Pulmonary artery endothelial cell (primary cell): Measurements from ENCODE around the gene ERFL. TPM values are rescaled to one million over a fixed set of nuclear protein-coding genes. Genes with fewer than 3 reads are reported as not detected.
A peak's percentile ranks its signal among the peaks of the same experiment; 100 is the strongest.
"Not testable (repeated sequence)": the region's sequence is repeated elsewhere in the genome, so short reads cannot be mapped to it uniquely, and the experiment has no call there.

Experiments
- DNase-seq: peaks from one replicate; pipeline ENCODE4 v3.0.0-alpha.2; 2011; ENCODE audit warnings: low read depth, low spot score
- total RNA-seq: library from RNA; depleted of rRNA; stranded (reverse); fragments of >200 nt; gene quantifications from 2 replicates; pipeline ENCODE4 v1.2.3, GENCODE V29; 2014

The ERFL gene
- total RNA-seq, 1 donor from 2014 or later, result not detected

DNA sequence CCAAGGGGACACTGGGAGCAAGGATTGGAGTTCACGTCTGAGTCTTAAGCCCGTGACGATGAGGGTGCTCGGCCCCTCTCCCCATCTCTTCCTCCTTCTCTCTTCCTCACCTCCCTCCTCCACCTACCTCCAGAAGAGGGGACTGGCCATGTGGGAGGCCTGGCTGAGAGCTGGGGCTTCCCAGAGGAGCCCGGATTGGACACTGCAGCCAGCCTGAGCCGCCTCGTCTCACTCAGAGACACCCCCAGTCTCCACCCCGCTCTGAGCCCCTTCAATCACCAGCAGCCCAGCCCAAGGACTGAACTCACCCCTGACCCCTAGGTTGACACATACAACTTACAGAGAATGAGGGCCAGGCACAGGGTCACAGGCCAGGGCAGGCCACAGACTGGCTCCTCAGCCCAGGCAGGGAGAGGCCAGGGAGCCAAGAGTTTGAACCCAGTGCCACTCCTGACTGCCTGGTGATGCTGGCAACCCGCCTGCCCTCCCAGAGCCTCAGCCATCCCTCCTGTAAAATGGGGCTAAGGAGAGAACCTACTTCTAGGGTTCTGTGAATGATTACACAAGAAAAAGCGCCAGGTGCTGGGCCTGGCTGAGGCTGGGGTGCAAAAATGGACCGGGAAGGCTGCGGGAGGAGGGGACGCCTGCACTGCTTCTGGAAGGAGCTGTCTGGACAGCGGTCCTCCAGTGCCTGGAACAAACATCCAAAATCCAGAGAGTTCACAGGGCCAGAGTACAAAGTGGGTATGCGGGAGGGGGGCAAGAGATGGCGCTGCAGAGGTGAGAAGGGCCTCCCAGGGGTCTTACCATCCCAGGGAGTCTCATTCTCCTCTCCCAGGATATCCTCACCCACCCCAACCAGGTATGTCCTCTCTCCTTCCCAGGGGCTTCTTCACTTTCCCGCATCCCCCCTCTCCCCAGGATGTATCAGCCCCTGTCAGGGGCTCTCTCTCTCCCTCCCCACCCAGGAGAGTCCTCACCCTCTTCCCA lies 50.0 kb downstream of the ERFL start:
- DNase-seq, result no peak

DNA sequence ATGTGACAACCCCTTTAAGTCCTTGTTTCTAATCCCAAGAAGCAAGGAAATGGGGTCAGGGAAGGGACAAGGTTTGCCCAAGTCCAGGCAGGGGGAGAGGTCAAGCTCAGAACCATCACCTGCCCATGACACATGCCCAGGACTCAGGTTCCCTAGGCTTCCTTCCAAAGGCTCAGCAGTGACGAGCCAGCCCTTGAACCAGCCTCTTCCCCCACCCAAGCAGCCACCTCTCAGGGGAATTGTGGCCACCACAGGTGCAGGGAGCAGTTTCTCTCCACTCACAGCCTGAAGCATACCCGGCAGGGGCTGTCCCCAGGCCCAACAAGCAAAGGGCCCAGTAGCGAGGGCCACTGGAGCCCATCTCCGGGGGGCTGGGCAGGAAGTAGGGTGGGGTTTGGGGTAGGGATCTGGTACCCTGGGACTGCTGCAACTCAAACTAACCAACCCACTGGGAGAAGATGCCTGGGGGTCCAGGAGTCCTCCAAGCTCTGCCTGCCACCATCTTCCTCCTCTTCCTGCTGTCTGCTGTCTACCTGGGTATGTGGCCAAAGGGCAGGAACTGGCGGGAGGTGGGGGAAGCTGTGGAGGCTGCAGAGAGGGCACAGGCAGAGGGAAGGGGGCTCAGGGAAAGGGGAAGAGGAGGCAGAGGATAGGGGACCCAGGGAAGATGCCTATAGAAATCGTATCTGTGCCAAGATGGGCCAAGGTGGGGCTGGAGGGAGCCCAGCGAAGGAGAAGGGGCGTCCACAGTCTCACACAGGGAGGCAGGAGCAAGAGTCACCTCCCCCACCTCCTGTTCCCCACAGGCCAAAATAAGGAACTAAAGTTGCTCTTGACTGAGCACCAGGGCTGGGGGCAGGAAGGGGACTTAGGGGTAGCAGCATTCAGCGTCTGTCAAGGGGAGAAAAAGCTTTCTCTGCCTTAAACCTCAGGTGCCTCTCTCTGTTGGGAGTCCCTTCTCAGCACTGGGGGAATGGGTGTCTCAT lies 51.1 kb downstream of the ERFL start, which contains the start of gene CD79A:
Gene CD79A, plus strand, starts transcription at position 433 of the 986 bp plus-strand sequence. Its CDS starts 26 bp downstream, at position 459.
- DNase-seq, result no peak

DNA sequence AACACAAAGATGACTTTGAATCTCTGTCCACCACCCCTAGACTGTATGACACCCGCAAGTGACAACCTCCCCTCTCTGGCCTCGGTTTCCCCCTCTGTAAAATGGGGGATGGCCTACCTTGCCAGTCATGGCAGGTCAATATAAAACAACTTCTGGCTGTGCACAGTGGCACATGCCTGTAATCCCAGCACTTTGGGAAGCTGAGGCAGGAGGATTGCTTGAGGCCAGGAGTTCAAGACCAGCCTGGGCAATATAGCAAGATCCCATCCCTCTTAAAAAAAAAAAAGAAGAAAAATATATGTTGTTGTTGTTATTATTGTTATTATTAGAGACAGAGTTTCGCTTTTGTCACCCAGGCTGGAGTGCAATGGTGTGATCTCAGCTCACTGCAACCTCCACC lies 52.3 kb downstream of the ERFL start:
- DNase-seq, result not testable (repeated sequence)

DNA sequence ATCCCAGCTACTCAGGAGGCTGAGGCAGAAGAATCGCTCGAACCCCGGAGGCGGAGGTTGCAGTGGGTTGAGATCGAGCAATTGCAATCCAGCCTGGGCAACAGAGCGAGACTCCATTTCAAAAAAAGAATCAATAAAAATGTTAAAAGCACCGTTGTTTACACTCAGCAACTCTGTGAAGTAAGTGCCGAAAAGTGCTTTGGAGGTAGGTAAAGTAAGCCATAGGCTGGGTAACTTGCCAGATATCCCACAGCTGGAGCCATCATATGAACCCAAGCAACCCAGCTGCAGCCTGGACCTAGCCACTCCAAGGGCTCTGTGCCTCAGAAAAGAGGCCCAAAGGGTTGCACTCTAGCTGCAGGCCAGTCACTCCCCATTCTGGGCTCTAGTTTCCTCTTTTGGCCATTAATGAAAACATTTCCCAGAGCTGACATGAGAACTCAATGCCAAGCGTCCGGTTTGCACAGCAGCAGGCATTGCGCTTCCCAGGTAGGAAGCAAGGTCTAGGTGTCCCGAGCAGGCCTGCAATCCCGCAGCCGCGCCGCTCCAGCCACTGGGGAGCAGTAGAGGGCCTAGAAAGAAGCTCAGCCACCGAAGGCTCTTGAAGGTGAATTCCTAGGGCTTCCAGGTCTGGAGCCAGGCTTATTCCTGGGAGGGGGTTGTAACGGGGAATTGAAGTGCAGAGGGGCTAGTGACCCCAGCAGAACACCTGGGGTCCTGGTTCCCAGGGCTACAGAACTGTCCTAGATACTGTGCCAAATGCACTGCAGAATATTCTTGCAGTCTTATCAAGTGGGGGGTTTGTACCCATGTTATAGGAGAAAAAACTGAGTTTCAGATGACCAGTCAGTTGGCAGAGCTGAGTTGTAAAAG lies 55.2 kb downstream of the ERFL start:
- peak; percentile 15 for DNase-seq

DNA sequence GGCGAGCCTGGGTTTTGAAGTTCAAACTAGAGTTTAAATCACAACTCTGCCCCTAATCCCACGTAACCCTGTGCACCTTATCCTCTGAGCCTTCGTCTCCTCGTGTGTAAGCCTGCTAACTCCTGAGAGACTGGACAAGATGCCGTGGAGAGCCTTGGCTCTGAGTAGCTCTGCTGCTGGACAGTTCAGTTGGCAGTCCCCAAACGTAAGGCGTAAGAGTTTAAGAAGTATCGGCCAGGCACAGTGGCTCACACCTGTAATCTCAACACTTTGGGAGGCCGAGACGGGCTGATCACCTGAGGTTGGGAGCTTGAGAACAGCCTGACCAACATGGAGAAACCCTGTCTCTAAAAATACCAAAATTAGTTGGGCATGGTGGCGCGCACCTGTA lies 55.9 kb downstream of the ERFL start:
- DNase-seq, result no peak

DNA sequence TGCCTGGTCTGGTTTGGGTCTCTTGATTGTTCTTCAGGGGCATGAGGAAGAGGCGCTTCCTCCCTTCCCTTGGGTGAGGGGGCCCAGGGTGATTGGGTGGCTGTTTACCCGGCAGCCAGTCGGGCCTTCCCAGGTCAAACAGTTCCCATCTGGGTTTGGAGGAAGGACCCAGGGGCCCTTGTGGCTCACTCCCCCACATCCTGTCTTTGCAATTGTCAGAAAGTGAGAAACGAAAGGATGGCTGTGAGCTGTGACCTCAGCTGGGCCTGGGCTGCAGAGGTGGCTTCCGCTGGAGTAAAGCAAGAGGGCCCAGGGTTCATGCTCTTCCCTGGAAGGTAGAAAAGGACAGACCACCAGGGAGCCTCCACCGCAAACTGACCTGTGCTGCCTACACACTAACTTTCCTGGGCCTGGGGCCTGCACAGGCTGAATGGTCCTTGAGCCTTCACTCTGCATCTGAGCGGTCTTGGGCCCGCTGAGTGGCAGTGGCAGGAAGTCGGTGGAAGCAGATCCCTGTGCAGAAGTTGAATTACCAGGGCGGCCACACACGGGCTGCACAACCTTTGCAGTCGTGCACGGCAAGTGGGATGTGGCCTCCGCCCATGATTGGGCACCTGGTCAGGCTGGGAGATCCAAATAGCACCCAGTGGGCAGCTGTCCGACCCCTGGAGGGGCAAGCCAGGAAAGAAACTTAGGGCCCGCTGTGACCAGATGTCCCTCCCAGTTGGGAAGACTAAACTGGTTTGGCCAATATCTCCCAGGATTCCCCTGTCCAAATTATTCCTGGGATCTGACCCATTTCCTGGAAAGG lies 56.5 kb downstream of the ERFL start:
- DNase-seq, result no peak

DNA sequence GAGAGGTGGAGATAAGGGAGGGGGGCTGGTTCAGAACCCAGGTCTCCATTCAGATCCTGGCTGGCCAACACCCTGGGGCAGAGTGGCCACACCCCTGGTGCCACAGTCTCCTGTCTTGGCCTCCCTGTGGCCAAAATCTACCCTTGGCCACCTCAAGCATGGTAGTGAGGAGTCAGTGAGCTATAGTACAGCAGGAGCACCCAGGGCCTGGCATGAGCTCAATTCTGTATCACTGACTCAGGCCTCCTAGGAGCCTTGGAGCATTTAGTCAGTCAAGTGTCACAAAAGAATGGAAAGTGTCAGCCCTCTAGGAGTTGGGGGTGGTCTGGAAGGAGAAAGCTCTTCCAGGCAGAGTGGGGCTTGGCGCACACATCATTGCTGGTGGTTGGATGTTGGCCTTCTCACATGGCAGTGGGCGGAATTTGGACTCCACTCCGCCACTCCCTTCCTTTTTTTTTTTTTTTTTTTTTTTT lies 57.8 kb downstream of the ERFL start:
- DNase-seq, result no peak

DNA sequence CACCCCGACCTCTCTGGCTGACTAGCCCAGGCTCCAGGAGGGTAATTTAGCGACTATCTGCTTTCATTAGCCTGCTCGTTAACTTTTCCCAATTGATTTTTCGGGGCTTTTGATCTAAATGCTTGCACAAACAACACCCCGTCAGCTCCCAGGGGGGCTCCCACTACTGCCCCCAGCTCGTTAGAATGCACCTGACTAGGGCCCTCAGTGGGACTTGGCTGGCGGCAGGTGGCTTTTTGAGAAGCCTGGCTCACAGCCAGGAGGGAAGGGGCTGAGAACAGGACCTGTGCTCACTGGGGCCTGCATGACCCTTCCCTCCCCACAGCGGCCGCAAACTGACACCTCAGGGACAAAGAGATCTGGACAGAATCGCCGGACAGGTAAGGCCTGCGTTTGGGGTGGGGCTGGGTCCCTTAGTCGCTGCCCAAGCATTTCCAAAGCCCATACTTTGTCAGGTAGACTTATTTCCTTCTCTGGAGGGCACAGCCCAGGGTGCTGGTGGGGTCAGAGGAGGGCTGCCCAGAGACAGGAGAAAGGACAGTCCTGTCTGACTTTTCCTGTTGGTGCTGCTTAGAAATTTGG lies 58.8 kb downstream of the ERFL start:
- DNase-seq, result no peak

DNA sequence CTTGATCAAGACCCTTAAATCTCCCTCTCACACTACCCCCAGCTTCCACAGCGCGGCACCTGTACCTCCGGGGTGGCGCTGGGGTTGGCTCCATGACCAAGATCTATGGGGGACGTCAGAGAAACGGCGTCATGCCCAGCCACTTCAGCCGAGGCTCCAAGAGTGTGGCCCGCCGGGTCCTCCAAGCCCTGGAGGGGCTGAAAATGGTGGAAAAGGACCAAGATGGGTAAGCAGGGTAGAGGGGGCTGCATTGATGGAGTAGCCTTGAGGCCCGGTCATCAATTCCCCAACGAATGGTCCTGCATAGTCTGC lies 59.3 kb downstream of the ERFL start:
- no peak for DNase-seq

DNA sequence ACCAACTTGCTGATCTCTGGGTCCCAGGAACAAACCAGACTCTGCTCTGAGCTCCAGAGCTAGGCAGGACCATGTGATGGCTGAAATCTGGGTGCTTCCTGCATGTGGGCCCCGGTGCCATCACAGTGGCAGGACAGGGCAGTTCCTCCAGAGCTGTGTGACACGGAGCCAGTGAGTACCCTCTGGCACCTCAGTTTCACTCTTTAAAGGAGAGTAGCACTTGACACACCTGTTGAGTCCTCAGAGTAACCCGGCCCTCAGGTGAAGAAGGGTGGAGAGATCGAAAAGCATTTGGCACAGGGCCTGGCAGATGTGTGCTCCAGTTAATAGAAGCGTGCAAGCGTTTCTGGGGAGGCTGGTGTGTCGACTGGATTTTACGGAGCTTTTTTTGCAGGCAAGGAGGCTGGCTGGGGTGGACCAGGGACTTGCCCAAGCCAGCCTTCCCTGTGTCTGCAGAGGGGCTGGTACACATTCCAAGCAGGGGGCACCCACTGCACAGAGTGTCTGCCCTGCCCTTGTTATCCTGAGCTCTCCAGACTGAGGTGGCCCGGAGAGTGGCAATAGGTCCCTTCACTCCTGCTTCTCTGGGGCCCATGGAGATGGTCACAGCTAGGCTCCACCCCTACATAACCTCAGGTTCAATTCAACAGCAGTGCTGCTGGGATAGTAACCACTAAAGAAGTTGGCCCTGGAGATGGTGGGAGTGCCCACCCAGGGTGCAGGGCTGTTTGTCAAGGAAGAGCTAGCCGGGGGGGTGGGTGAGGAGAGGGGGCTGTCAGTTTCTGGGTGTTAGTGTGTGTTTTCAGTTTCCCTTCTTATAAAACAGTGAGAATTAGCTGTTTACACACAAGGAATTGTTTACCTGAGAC lies 59.9 kb downstream of the ERFL start:
- DNase-seq, result no peak

DNA sequence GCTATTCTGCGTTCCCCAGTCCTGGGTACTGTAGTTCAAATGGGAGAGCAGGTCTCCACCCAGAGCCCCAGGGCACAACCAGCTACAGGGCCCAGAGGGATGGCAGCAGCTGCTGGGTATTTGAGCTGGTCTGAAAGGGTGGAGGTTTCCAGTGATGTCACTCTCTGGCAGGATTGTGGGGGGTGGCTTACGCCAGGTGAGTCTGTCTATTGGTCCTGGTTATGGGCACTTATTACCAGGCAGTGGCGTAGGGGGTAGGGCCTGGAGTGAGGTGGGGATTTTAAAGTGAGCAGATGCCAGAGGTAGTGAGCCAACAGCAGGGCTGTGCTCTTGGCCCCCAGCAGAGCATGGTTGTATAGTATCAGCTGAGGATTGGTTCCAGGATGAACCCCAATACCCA lies 62.0 kb downstream of the ERFL start:
- no peak for DNase-seq

DNA sequence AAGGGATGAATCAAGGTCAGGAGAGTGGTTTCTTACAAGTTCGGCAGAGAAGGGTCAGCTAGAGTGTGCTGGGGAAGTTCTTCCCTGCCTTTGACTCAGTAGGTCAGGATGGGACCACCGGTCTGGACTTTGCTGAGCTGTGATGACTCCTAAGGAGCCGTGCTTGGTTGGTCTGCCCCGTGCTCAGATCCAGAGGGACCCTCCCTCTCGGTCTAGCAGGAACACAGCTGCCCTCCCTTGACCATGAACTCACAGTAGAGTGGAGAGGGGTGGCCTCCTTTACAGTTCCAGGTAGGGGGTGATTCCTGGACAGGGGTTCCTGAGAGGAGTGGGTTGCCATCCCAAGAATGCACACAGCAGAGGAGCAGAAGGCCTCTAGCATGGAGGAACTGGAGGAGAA lies 63.9 kb downstream of the ERFL start:
- no peak for DNase-seq

DNA sequence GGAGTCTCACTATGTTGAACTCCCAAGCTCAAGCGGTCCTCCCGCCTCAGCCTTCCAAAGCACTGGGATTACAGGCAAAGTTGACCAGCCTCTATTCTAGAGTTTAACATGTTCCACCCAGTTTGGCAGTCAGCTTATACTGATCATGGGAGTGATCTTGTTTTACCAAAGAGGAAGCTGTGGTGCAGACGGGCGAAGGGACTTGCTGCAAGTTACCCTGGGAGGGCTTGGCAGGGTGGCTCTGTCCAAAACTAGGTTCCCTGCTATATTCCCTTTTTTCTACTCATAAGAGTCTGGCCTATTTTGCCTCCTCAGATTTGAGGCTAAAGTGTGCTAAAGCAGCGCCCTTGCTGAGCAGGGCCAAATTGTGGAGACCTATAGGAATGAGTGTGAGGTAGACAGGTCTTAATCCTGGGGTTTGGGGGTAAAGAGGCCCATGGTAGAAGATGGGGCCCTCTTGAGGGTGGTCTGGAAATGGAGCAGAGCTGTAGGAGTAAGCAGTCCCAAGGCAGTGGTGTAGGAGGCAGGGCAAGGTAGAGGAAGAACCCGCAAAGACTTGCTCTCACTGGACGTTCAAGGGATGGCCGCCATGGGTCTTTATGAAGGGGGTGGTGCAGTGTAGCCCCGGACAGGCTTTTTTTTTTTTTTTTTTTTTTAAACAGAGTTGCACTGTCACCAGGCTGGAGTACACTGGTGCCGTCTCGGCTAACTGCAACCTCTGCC lies 64.9 kb downstream of the ERFL start:
- DNase-seq, result no peak

DNA sequence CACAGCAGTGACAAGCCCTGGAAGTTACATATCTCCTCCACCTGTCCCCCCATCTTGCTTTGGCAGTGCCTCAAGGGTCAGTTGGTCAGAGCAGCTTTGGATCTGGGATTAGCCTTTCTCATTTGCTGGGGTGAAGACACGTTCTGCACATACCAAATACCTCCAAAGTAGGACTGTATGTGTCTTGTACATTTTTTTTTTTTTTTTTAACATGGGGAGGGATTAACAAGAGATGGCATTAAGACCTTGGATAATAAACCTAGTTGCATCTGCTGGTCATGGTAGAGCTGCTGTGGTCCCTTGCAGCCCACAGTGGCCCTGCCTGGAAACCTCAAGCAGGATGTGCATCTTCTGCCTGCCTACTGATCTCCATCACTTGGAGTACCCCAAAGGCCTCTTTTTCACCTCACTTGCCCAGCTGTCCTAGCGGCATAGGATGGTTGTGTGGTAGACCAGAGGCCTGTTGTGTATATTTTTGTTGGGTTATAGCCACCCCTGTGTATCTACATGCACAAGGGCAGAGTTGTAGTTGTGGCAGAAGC lies 65.7 kb downstream of the ERFL start:
- no peak for DNase-seq

DNA sequence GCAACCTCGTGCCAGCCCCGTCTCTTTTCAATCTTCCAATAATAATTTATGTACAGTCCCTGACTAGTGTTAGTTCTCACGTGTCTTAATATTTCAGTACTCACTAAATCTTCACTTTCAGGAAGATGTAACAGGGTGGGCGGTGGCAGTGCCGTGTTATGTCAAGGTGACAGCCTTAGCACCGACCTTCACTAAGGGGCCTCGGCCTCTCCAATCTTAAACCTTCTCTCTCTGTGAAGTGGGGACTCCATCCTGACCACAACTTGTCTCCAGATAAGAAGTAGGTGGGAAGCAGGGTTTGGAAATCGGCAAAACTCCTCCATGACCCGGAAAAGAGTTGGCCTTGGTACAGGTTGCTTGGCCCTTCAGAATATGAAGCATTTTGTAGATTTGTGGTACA lies 66.4 kb downstream of the ERFL start:
- no peak for DNase-seq

DNA sequence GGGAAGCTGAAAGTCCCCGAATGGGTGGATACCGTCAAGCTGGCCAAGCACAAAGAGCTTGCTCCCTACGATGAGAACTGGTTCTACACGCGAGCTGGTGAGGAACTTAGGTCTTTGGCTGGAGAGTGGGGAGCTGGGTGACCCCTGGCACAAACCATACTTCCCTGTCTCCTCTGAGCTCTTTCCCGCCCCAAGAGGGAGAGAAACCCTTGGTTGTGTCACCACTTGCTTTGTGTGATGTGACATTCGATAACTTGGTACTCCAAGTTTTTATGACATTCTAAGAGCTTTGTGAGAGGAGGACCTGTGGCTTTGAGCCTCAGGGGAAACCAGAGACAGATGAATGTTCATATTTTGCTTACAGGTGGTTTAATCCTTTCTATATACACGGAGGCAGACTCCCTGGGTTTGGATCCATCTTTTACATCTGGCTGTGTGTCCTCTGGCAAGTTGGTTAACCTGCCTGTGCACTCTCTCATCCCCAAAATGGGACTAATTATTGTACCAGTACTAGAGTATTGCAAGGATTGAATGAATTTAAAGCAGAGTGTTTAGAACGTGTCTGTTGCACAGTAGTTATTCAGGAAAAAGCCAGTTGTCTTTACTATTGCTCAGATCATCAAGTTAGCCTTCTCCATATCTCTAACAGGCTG lies 67.0 kb downstream of the ERFL start:
- DNase-seq, result no peak

DNA sequence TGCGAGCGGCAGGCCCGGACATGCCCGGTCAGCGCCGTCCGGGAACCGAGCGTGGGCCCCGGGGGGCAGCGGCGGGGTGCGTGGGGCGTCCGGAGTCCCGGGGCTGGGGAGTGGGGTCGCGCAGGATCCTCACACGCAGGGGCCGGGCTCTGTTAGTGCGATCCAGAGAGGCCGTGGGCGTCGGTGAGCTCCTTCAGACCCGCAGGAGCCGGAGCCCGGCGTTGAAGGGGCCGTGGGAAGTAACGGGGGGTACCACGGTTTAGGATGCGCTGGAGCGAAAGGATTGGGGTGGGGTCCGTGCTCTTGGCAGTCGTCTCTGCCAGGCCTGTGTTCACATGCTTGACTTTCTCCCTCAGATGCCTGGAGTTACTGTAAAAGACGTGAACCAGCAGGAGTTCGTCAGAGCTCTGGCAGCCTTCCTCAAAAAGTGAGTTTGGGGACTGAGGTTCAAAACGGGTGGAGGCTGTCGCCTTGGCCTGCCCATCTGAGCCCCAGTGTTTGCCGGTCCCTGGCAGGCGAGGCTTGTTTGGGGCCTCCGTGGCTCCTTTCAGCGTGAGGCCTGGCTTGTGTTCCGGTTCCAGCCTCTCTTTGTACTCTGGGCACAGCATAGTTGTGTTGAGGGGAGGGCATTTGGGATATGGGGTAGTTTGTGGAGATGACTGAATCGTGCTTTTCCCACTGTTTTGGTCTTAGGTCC lies 67.7 kb downstream of the ERFL start:
- no peak for DNase-seq
